Measurements from ENCODE around the gene BSND.

Gene BSND

GRCh38 chr1:54978528-54979326 is 20.0 kb upstream of the BSND start:
- CTCF ChIA-PET: interaction anchor here (1.0 to 1.4 kb wide), 2 partner anchors 28 to 43 kb away, joined by 3 read pairs; no protein-coding TSS in a partner anchor
- TF ChIP-seq HDGF (IDR thresholded peaks at IDR 0.05; ENCODE audit: borderline replicate concordance): no peak
- TF ChIP-seq FOXM1 (IDR thresholded peaks at IDR 0.05; ENCODE audit: borderline replicate concordance): no peak
- no peak for TF ChIP-seq PKNOX1 (IDR thresholded peaks at IDR 0.05)
- TF ChIP-seq BHLHE40 (IDR thresholded peaks at IDR 0.05; ENCODE audit: borderline replicate concordance): no peak
- TF ChIP-seq NFRKB (IDR thresholded peaks at IDR 0.05): no peak
- no peak for TF ChIP-seq CTBP1 (IDR thresholded peaks at IDR 0.05; ENCODE audit: borderline replicate concordance)
- TF ChIP-seq FOXA1 (IDR thresholded peaks at IDR 0.05): no peak
- TF ChIP-seq ELF4 (IDR thresholded peaks at IDR 0.05): no peak
- TF ChIP-seq LEF1 (IDR thresholded peaks at IDR 0.05; ENCODE audit: borderline replicate concordance): no peak
- TF ChIP-seq ARNT (IDR thresholded peaks at IDR 0.05): no peak
- no peak for TF ChIP-seq TARDBP (IDR thresholded peaks at IDR 0.05)
- TF ChIP-seq FOXK2 (IDR thresholded peaks at IDR 0.05): no peak
- TF ChIP-seq ZNF384 (IDR thresholded peaks at IDR 0.05): no peak
- no peak for TF ChIP-seq SUZ12 (IDR thresholded peaks at IDR 0.05)
- no peak for TF ChIP-seq L3MBTL2 (conservative IDR thresholded peaks at IDR 0.05)
- TF ChIP-seq SP1 (IDR thresholded peaks at IDR 0.05): no peak
- no peak for DNase-seq (ENCODE audit: extremely low spot score)
- POLR2A ChIA-PET: interaction anchor here (1.3 kb wide), 1 partner anchor 92 kb away, joined by 4 read pairs; the partner anchor contains the start of gene DHCR24

GRCh38 chr1:54979327-54979891 is 19.3 kb upstream of the BSND start:
- DNase-seq (ENCODE audit: extremely low spot score): no peak
- POLR2A ChIA-PET: interaction anchor here (1.3 kb wide), 1 partner anchor 93 kb away, joined by 4 read pairs; the partner anchor contains the start of gene DHCR24
- TF ChIP-seq SUZ12 (IDR thresholded peaks at IDR 0.05) (no peak), FOXA1 (IDR thresholded peaks at IDR 0.05) (no peak), ARNT (IDR thresholded peaks at IDR 0.05) (no peak), SP1 (IDR thresholded peaks at IDR 0.05) (no peak)
- CTCF ChIA-PET: no interaction called here

GRCh38 chr1:54980046-54980527 is 18.6 kb upstream of the BSND start:
- ChIA-PET POLR2A (no interaction called here), CTCF (no interaction called here)
- no peak for DNase-seq (ENCODE audit: extremely low spot score)
- TF ChIP-seq SP1 (IDR thresholded peaks at IDR 0.05) (no peak), CTBP1 (IDR thresholded peaks at IDR 0.05; ENCODE audit: borderline replicate concordance) (no peak), PKNOX1 (IDR thresholded peaks at IDR 0.05) (no peak), L3MBTL2 (conservative IDR thresholded peaks at IDR 0.05) (no peak), LEF1 (IDR thresholded peaks at IDR 0.05; ENCODE audit: borderline replicate concordance) (no peak), ELF4 (IDR thresholded peaks at IDR 0.05) (no peak), BHLHE40 (IDR thresholded peaks at IDR 0.05; ENCODE audit: borderline replicate concordance) (no peak)

- POLR2A ChIA-PET: no interaction called here
- CTCF ChIA-PET: no interaction called here
- TF ChIP-seq SUZ12 (IDR thresholded peaks at IDR 0.05) (no peak), FOXM1 (IDR thresholded peaks at IDR 0.05; ENCODE audit: borderline replicate concordance) (no peak), LEF1 (IDR thresholded peaks at IDR 0.05; ENCODE audit: borderline replicate concordance) (no peak), BHLHE40 (IDR thresholded peaks at IDR 0.05; ENCODE audit: borderline replicate concordance) (no peak), TARDBP (IDR thresholded peaks at IDR 0.05) (no peak), ELF4 (IDR thresholded peaks at IDR 0.05) (no peak), NFRKB (IDR thresholded peaks at IDR 0.05) (no peak), SP1 (IDR thresholded peaks at IDR 0.05) (no peak), L3MBTL2 (conservative IDR thresholded peaks at IDR 0.05) (no peak), FOXA1 (IDR thresholded peaks at IDR 0.05) (no peak), CTBP1 (IDR thresholded peaks at IDR 0.05; ENCODE audit: borderline replicate concordance) (no peak), ZNF384 (IDR thresholded peaks at IDR 0.05) (no peak)
- DNase-seq (ENCODE audit: extremely low spot score): no peak
These were observed 18.0 kb upstream of the BSND start, which contains the start of gene TMEM61 for GRCh38 chr1:54980528-54981241. TSS of gene TMEM61 (plus strand) at chr1:54980628. CDS start at chr1:54981066, 438 bp downstream.

GRCh38 chr1:54981466-54981865 is 17.3 kb upstream of the BSND start:
- ChIA-PET POLR2A (no interaction called here), CTCF (no interaction called here)
- TF ChIP-seq SUZ12 (IDR thresholded peaks at IDR 0.05) (no peak), FOXK2 (IDR thresholded peaks at IDR 0.05) (no peak), HDGF (IDR thresholded peaks at IDR 0.05; ENCODE audit: borderline replicate concordance) (no peak), ZNF384 (IDR thresholded peaks at IDR 0.05) (no peak), FOXM1 (IDR thresholded peaks at IDR 0.05; ENCODE audit: borderline replicate concordance) (no peak), FOXA1 (IDR thresholded peaks at IDR 0.05) (no peak), NFRKB (IDR thresholded peaks at IDR 0.05) (no peak), BHLHE40 (IDR thresholded peaks at IDR 0.05; ENCODE audit: borderline replicate concordance) (no peak), LEF1 (IDR thresholded peaks at IDR 0.05; ENCODE audit: borderline replicate concordance) (no peak), L3MBTL2 (conservative IDR thresholded peaks at IDR 0.05) (no peak), TARDBP (IDR thresholded peaks at IDR 0.05) (no peak), PKNOX1 (IDR thresholded peaks at IDR 0.05) (no peak), ARNT (IDR thresholded peaks at IDR 0.05) (no peak), ELF4 (IDR thresholded peaks at IDR 0.05) (no peak), CTBP1 (IDR thresholded peaks at IDR 0.05; ENCODE audit: borderline replicate concordance) (no peak), SP1 (IDR thresholded peaks at IDR 0.05) (no peak)
- no peak for DNase-seq (ENCODE audit: extremely low spot score)
